ENCODE measurements around the gene TMEM30A. TPM values are rescaled to one million over a fixed set of nuclear protein-coding genes. Genes with fewer than 3 reads are reported as not detected.

The TMEM30A gene
- total and polyA plus RNA-seq, 2 of the 13 experiments (the other 11 are each of a cell fraction or from before 2014, with no cell fraction given) = 17.6 to 54.4 TPM

- Histone ChIP-seq H3K9ac (ENCODE audit: insufficient read depth, low read depth, low read length) (no peak overlapping the region), H3K4me2 (ENCODE audit: low read depth, low read length) (no peak overlapping the region), H3K27me3 (ENCODE audit: control insufficient read depth in 1 of 2, insufficient read depth in 2 of 2, low read length in 2 of 2) (no peaks in the 10 kb centered on the region), H2AFZ (ENCODE audit: low read length) (no peak overlapping the region), H3K4me1 (ENCODE audit: insufficient read depth, low read length) (peaks cover 4% of the 10 kb centered on the region), H3K4me3 (replicated peaks in 1 of 3; ENCODE audit: insufficient read depth in 1 of 3, low read depth in 2 of 3, low read length in 3 of 3) (no peak overlapping the region), H4K20me1 (ENCODE audit: insufficient read depth, low read length) (no peaks in the 10 kb centered on the region), H3K27ac (ENCODE audit: extremely low read length, insufficient read depth, low read length) (no peak overlapping the region), H3K9me3 (ENCODE audit: low read length) (no peaks in the 10 kb centered on the region), H3K36me3 (replicated peaks in 1 of 2; ENCODE audit: control insufficient read depth in 1 of 2, insufficient read depth in 2 of 2, low read length in 2 of 2) (no peaks in the 10 kb centered on the region), H3K79me2 (ENCODE audit: insufficient read depth, low read length) (no peaks in the 10 kb centered on the region)
- in situ Hi-C loops (cut with HindIII; ENCODE audit: extremely low pct_ligation_motif_present, low pct_unique_long_range_greater_than_20kb) = no loop called here
- no peak for ATAC-seq
- ChIA-PET CTCF (ENCODE audit: low intra/inter-chr PET ratio, low total read pairs) (no interaction called here), POLR2A (no interaction called here)
- BruUV-seq (replicated peaks) = no TSS peak
- FAIRE-seq = no peak
- DNase-seq (ENCODE audit: low spot score) = no peak
- no peak for TF ChIP-seq ZNF644 (CRISPR knock-in tag; IDR thresholded peaks at IDR 0.05; ENCODE audit: low read depth)
- TF ChIP-seq ZBTB20 (CRISPR knock-in tag; IDR thresholded peaks at IDR 0.05; ENCODE audit: borderline replicate concordance, low read depth) = no peak
- TF ChIP-seq ATF6 (CRISPR knock-in tag; conservative IDR thresholded peaks at IDR 0.05) = no peak
- no peak for TF ChIP-seq ZNF879 (CRISPR knock-in tag; IDR thresholded peaks at IDR 0.05)
- no peak for TF ChIP-seq MNT (IDR thresholded peaks at IDR 0.05)
- no peak for TF ChIP-seq ZSCAN21 (CRISPR knock-in tag; IDR thresholded peaks at IDR 0.05; ENCODE audit: borderline replicate concordance)
- intact Hi-C loops (cut with micrococcal nuclease; ENCODE audit: unreplicated experiment) = no loop called here
- 6% methylated on average over 3 of the region's 3 CpGs for WGBS (ENCODE audit: low lambda C conversion rate)
Measured at GRCh38 chr6:75302280-75302679, 17.7 kb upstream of the TMEM30A start.

Measured in HepG2 (cell line).